Thoracic aorta (tissue), 2 donors: Measurements from ENCODE around the gene TMEM115. TPM values are rescaled to one million over a fixed set of nuclear protein-coding genes. Genes with fewer than 3 reads are reported as not detected.
"Not testable (repeated sequence)": the region's sequence is repeated elsewhere in the genome, so short reads cannot be mapped to it uniquely, and the experiment has no call there.

Source experiments
- ATAC-seq: fragments of 150-250 bp; one replicate; pipeline ENCODE4 v1.8.0; 2017; ENCODE audit warnings: low read depth; ENCODE audit not compliant: insufficient number of reproducible peaks, low FRiP score
- DNase-seq: peaks from one replicate; pipeline ENCODE4 v3.0.0-alpha.2; 2020; ENCODE audit warnings: low spot score
- H3K27ac ChIP-seq, 2 donors: fragments of 200-600 bp; sonication (generic); 1 replicate in 1 of 2; 2 replicates in 1 of 2; pipeline ENCODE4 v1.5.1; 2016; ENCODE audit warnings: mild to moderate bottlenecking in 2 of 2, moderate library complexity in 2 of 2
- H3K27me3 ChIP-seq: fragments of 200-600 bp; sonication (generic); replicated peaks from 2 replicates; pipeline ENCODE4 v1.6.0; 2016; ENCODE audit warnings: mild to moderate bottlenecking; ENCODE audit not compliant: insufficient read depth
- H3K36me3 ChIP-seq: fragments of 200-600 bp; sonication (generic); one replicate; pipeline ENCODE4 v1.5.1; 2016
- H3K4me1 ChIP-seq, 2 donors: fragments of 200-600 bp; sonication (generic); 1 replicate in 1 of 2; 2 replicates in 1 of 2; pipeline versions ENCODE4 v1.5.1 to v1.6.0; 2016; ENCODE audit warnings: low read depth in 2 of 2, mild to moderate bottlenecking in 1 of 2; ENCODE audit not compliant: control insufficient read depth in 1 of 2
- H3K4me3 ChIP-seq: fragments of 200-600 bp; sonication (generic); 2 replicates; pipeline ENCODE4 v1.5.1; 2016; ENCODE audit warnings: mild to moderate bottlenecking
- H3K9me3 ChIP-seq: fragments of 200-600 bp; sonication (generic); 2 replicates; pipeline ENCODE4 v1.5.1; 2016
- total RNA-seq, 2 donors: library from RNA; depleted of rRNA; stranded (reverse); fragments of >200 nt; gene quantifications; one replicate each; pipeline versions ENCODE4 v1.1.0 to v1.2.3, GENCODE V29; 2016
- TF ChIP-seq, protein P1 (sequence below): fragments of 200-600 bp; sonication (generic); IDR thresholded peaks from one replicate; pipeline ENCODE4 v1.5.1; 2019; ENCODE audit warnings: antibody characterized with exemption

TMEM115 gene
- total RNA-seq, 2 donors from 2014 or later, result 55.0 to 57.7 TPM

DNA sequence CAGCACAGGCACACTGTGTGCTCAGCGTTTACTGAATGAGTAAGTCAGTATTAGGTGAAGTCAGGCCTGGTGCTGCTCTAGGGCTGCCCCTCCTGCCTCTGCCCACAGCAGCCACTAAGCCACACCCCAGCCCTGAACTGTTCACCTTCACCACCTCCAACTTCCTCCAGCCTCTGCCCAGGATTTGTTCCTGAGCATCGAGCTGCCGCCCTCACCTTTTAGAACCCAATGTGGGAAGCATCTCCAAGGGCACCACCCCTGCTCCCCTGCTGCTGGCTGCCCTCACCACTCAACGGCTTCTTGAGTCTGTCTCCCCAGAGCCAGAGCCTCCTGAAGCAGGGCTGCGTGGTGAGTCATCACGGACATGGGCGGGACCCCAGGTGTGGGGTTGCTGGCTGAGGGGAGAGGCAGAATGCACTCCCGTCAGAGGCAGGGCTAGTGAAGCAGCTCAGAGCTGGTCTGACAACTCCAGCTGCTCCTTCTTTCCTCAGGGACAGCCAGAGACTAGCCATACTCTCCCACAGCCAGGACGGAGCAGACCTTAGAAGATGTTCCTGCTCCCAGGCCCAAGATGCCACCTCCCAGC is 42.6 kb downstream of the TMEM115 start:
- no peak for ATAC-seq
- H3K36me3 ChIP-seq, result peaks cover 4% of the 10 kb centered on the region
- no peak for DNase-seq
- no peak overlapping the region for H3K4me3 ChIP-seq
- no peaks in the 10 kb centered on the region for H3K27me3 ChIP-seq
- H3K9me3 ChIP-seq, result no peaks in the 10 kb centered on the region
- TF ChIP-seq, protein P1, sequence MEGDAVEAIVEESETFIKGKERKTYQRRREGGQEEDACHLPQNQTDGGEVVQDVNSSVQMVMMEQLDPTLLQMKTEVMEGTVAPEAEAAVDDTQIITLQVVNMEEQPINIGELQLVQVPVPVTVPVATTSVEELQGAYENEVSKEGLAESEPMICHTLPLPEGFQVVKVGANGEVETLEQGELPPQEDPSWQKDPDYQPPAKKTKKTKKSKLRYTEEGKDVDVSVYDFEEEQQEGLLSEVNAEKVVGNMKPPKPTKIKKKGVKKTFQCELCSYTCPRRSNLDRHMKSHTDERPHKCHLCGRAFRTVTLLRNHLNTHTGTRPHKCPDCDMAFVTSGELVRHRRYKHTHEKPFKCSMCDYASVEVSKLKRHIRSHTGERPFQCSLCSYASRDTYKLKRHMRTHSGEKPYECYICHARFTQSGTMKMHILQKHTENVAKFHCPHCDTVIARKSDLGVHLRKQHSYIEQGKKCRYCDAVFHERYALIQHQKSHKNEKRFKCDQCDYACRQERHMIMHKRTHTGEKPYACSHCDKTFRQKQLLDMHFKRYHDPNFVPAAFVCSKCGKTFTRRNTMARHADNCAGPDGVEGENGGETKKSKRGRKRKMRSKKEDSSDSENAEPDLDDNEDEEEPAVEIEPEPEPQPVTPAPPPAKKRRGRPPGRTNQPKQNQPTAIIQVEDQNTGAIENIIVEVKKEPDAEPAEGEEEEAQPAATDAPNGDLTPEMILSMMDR, result no peak
- no peak overlapping the region for H3K27ac ChIP-seq
- peaks cover 18 to 31% of the 10 kb centered on the region in 2 donors for H3K4me1 ChIP-seq

DNA sequence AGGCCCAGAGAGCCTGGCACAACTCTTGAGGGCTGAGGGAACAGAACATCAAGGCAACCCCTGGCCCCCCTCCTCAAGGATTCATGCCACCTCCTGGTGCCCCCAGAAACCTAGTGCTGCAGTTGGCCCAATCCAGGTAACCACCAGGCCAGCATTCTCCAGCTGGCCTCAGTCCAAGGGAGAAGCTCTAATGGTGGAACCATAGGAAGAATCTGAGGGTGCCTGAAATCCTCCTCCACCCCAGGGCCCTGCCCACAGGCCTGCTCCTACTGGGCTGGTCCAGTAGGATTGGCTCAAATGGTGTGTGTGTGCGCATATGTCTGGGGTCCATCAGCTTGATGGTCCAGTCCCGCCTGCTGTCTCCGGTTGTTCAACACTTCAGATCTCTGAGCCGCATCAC is 44.5 kb downstream of the TMEM115 start:
- H3K27ac ChIP-seq, result no peak overlapping the region
- H3K27me3 ChIP-seq, result no peaks in the 10 kb centered on the region
- DNase-seq, result no peak
- ATAC-seq, result no peak
- TF ChIP-seq, protein P1, result no peak
- H3K4me3 ChIP-seq, result no peak overlapping the region
- H3K36me3 ChIP-seq, result peaks cover 4% of the 10 kb centered on the region
- H3K9me3 ChIP-seq, result no peaks in the 10 kb centered on the region
- H3K4me1 ChIP-seq, result peaks cover 11 to 21% of the 10 kb centered on the region in 2 donors

DNA sequence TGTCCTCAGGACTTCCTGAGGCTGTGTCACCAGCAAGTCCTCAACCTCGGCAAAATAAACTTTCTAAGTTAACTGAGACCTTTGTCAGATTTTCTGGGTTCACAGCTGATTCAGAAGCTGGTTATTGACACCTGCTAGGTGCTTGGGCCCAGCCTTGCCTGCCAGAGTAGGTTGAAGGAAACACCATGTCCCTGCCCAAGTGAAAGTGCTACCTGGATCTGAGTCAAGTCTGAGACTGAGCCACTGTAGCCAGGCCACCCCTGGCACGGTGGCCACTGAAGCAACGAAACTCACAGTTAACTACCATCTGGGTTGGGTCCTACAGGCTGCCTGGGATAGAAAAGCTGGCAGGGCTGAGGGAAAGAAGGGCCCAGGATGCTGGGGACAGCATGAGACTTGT is 45.0 kb downstream of the TMEM115 start:
- H3K27ac ChIP-seq, result no peak overlapping the region
- no peak for ATAC-seq

DNA sequence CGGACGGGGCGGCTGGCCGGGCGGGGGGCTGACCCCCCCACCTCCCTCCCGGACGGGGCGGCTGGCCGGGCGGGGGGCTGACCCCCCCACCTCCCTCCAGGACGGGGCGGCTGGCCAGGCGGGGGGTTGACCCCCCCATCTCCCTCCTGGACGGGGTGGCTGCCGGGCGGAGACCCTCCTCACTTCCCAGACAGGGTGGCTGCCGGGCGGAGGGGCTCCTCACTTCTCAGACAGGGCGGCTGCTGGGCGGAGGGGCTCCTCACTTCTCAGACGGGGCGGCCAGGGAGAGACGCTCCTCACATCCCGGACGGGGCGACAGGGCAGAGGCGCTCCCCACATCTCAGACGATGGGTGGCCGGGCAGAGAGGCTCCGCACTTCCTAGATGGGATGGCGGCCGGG is 47.3 kb downstream of the TMEM115 start:
- H3K27me3 ChIP-seq, H3K4me1 ChIP-seq, H3K27ac ChIP-seq, H3K4me3 ChIP-seq, H3K36me3 ChIP-seq, H3K9me3 ChIP-seq, ATAC-seq, DNase-seq: not testable (repeated sequence)

More for the DNA sequence above, 45.0 kb downstream of the TMEM115 start:
- Histone ChIP-seq H3K27me3 (no peaks in the 10 kb centered on the region), H3K9me3 (no peaks in the 10 kb centered on the region), H3K4me3 (no peak overlapping the region), H3K4me1 (peaks cover 7 to 17% of the 10 kb centered on the region in 2 donors), H3K36me3 (peaks cover 4% of the 10 kb centered on the region)
- TF ChIP-seq, protein P1, result no peak
- no peak for DNase-seq

Other genes with a start within 250 kb of the TMEM115 start
- 10 to 100 TPM; 25.5 to 35.1 TPM for gene SEMA3F, start 204.2 kb downstream of the TMEM115 start, total RNA-seq
- under 1 TPM in 1 of 2 donors, not detected in 1; 0.54 TPM for gene GNAT1, start 167.9 kb downstream of the TMEM115 start, total RNA-seq
- gene SLC38A3, start 154.2 kb downstream of the TMEM115 start, total RNA-seq, result under 1 TPM in 1 of 2 donors, not detected in 1; 0.28 TPM
- 100 to 1,000 TPM; 183 to 337 TPM for gene GNAI2, start 123.3 kb downstream of the TMEM115 start, total RNA-seq
- gene SEMA3B, start 90.4 kb downstream of the TMEM115 start, total RNA-seq, result 10 to 100 TPM; 53.6 to 57.2 TPM
- not detected for gene LSMEM2, start 80.4 kb downstream of the TMEM115 start, total RNA-seq
- 100 to 1,000 TPM in 1 of 2 donors, 10 to 100 TPM in 1; 43.3 to 118 TPM for gene IFRD2, start 67.1 kb downstream of the TMEM115 start, total RNA-seq
- 1 to 10 TPM in 1 of 2 donors, under 1 TPM in 1; 0.35 to 1.4 TPM for gene HYAL3, start 60.1 kb downstream of the TMEM115 start, total RNA-seq
- 1 to 10 TPM; 8.3 to 8.7 TPM for gene NAA80, start 60.1 kb downstream of the TMEM115 start, total RNA-seq
- 1 to 10 TPM; 5.8 to 6.1 TPM for gene HYAL1, start 55.9 kb downstream of the TMEM115 start, total RNA-seq
- gene HYAL2, start 36.8 kb downstream of the TMEM115 start, total RNA-seq, result 10 to 100 TPM; 86.5 to 87.5 TPM
- gene TUSC2, start 31.3 kb downstream of the TMEM115 start, total RNA-seq, result 10 to 100 TPM; 12.6 to 19.4 TPM
- 10 to 100 TPM; 45.2 to 72.2 TPM for gene RASSF1, start 18.7 kb downstream of the TMEM115 start, total RNA-seq
- not detected for gene ZMYND10, start 13.8 kb downstream of the TMEM115 start, total RNA-seq
- gene NPRL2, start 8.7 kb downstream of the TMEM115 start, total RNA-seq, result 10 to 100 TPM; 15.4 to 21.0 TPM
- 10 to 100 TPM; 22.5 to 29.4 TPM for gene CYB561D2, start 8.7 kb downstream of the TMEM115 start, total RNA-seq
- gene CACNA2D2, start 144.1 kb upstream of the TMEM115 start, total RNA-seq, result 1 to 10 TPM; 2.3 to 4.2 TPM
- gene C3orf18, start 208.2 kb upstream of the TMEM115 start, total RNA-seq, result 10 to 100 TPM in 1 of 2 donors, 1 to 10 TPM in 1; 7.8 to 19.0 TPM
- 10 to 100 TPM in 1 of 2 donors, 1 to 10 TPM in 1; 5.4 to 12.7 TPM for gene HEMK1, start 210.0 kb upstream of the TMEM115 start, total RNA-seq